ENCODE data around the gene RAF1. TPM values are rescaled to one million over a fixed set of nuclear protein-coding genes. Genes with fewer than 3 reads are reported as not detected.
A peak's percentile ranks its signal among the peaks of the same experiment; 100 is the strongest.

The RAF1 gene
- total and polyA plus RNA-seq, 2 of the 13 experiments (the other 11 are each of a cell fraction or from before 2014, with no cell fraction given), result 72.2 to 91.4 TPM

GRCh38 chr3:12557473-12558100, 106.3 kb downstream of the RAF1 start (continued):
- TF ChIP-seq ZFP36L1 (CRISPR knock-in tag; IDR thresholded peaks at IDR 0.05) (peak; percentile 39; the same call in 1 of the 2 replicates), ASH2L (IDR thresholded peaks at IDR 0.05; ENCODE audit: insufficient read length, low read depth, low read length) (peak; percentile 6), CREB3 (CRISPR knock-in tag; IDR thresholded peaks at IDR 0.05) (0 out of 2 replicates have a peak, but pooled peaks have one; percentile 12), NR2F6 (IDR thresholded peaks at IDR 0.05) (no peak), NR2F6 (CRISPR knock-in tag; IDR thresholded peaks at IDR 0.05) (no peak), CEBPG (CRISPR knock-in tag; IDR thresholded peaks at IDR 0.05) (peak; percentile 80), GABPA (IDR thresholded peaks at IDR 0.05; ENCODE audit: low read depth, low read length) (no peak), GABPA (CRISPR knock-in tag; IDR thresholded peaks at IDR 0.05; ENCODE audit: low read depth) (0 out of 2 replicates have a peak, but pooled peaks have one; percentile 17), ATF4 (CRISPR knock-in tag; IDR thresholded peaks at IDR 0.05) (peak in 1 of 2 experiments; percentile 29; a peak in 1 of 4 replicates), HMG20B (CRISPR knock-in tag; conservative IDR thresholded peaks at IDR 0.05) (no peak), ZGPAT (CRISPR knock-in tag; IDR thresholded peaks at IDR 0.05) (peak; percentile 8; the same call in 1 of the 2 replicates), CEBPB (IDR thresholded peaks at IDR 0.05; ENCODE audit: borderline replicate concordance, low read depth, low read length) (peak; percentile 87), YEATS2 (CRISPR knock-in tag; IDR thresholded peaks at IDR 0.05; ENCODE audit: borderline replicate concordance) (no peak), ATF7 (IDR thresholded peaks at IDR 0.05) (no peak), ATF7 (CRISPR knock-in tag; IDR thresholded peaks at IDR 0.05) (no peak), RXRA (CRISPR knock-in tag; IDR thresholded peaks at IDR 0.05) (no peak), CREB1 (IDR thresholded peaks at IDR 0.05) (no peak), CREB1 (CRISPR knock-in tag; IDR thresholded peaks at IDR 0.05) (peak; percentile 26; the same call in 1 of the 2 replicates), GZF1 (CRISPR knock-in tag; IDR thresholded peaks at IDR 0.05) (no peak), AGO2 (optimal IDR thresholded peaks at IDR 0.05; ENCODE audit: low read depth, low read length) (peak; percentile 1), PHF20 (CRISPR knock-in tag; IDR thresholded peaks at IDR 0.05) (no peak), ZNF430 (CRISPR knock-in tag; IDR thresholded peaks at IDR 0.05) (no peak), ZFP37 (CRISPR knock-in tag; IDR thresholded peaks at IDR 0.05; ENCODE audit: borderline replicate concordance) (no peak)
- TF ChIP-seq, protein P1, sequence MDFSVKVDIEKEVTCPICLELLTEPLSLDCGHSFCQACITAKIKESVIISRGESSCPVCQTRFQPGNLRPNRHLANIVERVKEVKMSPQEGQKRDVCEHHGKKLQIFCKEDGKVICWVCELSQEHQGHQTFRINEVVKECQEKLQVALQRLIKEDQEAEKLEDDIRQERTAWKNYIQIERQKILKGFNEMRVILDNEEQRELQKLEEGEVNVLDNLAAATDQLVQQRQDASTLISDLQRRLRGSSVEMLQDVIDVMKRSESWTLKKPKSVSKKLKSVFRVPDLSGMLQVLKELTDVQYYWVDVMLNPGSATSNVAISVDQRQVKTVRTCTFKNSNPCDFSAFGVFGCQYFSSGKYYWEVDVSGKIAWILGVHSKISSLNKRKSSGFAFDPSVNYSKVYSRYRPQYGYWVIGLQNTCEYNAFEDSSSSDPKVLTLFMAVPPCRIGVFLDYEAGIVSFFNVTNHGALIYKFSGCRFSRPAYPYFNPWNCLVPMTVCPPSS (IDR thresholded peaks at IDR 0.05), result no peak
